ENCODE data around the gene GFOD1.

GRCh38 chr6:13327691-13328075 lies 159.7 kb downstream of the GFOD1 start:
- TF ChIP-seq POLR2A (IDR thresholded peaks at IDR 0.05; ENCODE audit: low read length) (no peak), CBX2 (IDR thresholded peaks at IDR 0.05; ENCODE audit: borderline replicate concordance, low read depth) (no peak), CEBPB (IDR thresholded peaks at IDR 0.05) (no peak), MAX (IDR thresholded peaks at IDR 0.05) (no peak), POLR2AphosphoS2 (conservative IDR thresholded peaks at IDR 0.05; ENCODE audit: low read length) (no peak), CTCF (IDR thresholded peaks at IDR 0.05) (no peak), ZC3H11A (IDR thresholded peaks at IDR 0.05) (no peak), EHMT2 (IDR thresholded peaks at IDR 0.05; ENCODE audit: low read depth) (no peak), NR3C1 (IDR thresholded peaks at IDR 0.05) (no peak), EP300 (IDR thresholded peaks at IDR 0.05) (no peak), ZFP36 (IDR thresholded peaks at IDR 0.05; ENCODE audit: borderline replicate concordance, partially characterized antibody) (no peak)

All from A549 (cell line).